ENCODE measurements around the gene IRAK2.

GRCh38 chr3:10182950-10183349 lies 18.2 kb downstream of the IRAK2 start:
- TF ChIP-seq CTCF (IDR thresholded peaks at IDR 0.05; ENCODE audit: low read length) (no peak), EZH2 (IDR thresholded peaks at IDR 0.05; ENCODE audit: borderline replicate concordance, low read length) (no peak)

Measured in OCI-LY1 (cell line).